Rectal smooth muscle tissue (tissue), 1 donor: ENCODE measurements around the gene SCRT2.
A peak's percentile ranks its signal among the peaks of the same experiment; 100 is the strongest.

ENCODE experiments used
- H3K27ac ChIP-seq: one replicate; pipeline ENCODE4 v1.7.0; 2013; ENCODE audit warnings: low read depth, low read length, inconsistent platforms
- H3K27me3 ChIP-seq: one replicate; pipeline ENCODE4 v1.7.0; 2013; ENCODE audit warnings: low read length; ENCODE audit not compliant: control insufficient read depth, insufficient read depth
- H3K36me3 ChIP-seq: one replicate; pipeline ENCODE4 v1.7.0; 2013; ENCODE audit warnings: low read length; ENCODE audit not compliant: control insufficient read depth, insufficient read depth
- H3K4me1 ChIP-seq: one replicate; pipeline ENCODE4 v1.7.0; 2013; ENCODE audit warnings: low read length; ENCODE audit not compliant: control insufficient read depth, insufficient read depth
- H3K4me3 ChIP-seq: one replicate; pipeline ENCODE4 v1.7.0; 2013; ENCODE audit warnings: low read length
- H3K9ac ChIP-seq: one replicate; pipeline ENCODE4 v1.7.0; 2013; ENCODE audit warnings: low read length

SCRT2 gene

DNA sequence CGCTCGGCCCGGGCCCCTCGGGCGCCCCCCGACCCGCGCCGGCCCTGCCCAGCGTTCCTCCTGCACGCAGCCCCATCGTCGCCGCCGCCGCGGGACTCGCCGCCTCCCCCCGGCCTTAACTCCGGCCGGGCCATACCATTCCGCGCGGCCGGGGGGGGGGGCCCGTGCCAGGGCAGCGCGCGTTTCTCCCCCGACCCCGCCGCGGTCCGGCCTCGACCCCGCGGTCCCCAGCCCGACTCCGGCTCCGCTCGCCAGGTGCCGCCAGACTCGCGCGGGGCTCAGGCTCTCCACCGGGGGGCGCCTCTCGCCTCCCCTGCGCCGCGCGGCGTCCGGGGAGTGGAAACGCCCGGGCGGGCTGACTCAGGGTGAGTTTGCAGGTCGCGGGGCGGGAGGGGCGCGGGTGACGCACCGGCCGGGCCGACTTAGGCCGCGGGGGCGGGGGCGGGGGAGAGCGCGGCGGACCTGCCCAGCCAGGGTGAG is 22.5 kb downstream of the SCRT2 start, which contains the start of gene SRXN1:
Gene SRXN1, minus strand, starts transcription at position 91 of the 480 bp plus-strand sequence. Its CDS starts 15 bp downstream, at position 76.
- H3K36me3 ChIP-seq = peaks cover 6% of the 10 kb centered on the region
- peaks cover 5% of the 10 kb centered on the region for H3K4me1 ChIP-seq
- peak within 1 kb of the TSS; percentile 67 for H3K27ac ChIP-seq
- no peaks in the 10 kb centered on the region for H3K27me3 ChIP-seq
- H3K9ac ChIP-seq = peak within 1 kb of the TSS; percentile 61
- peak within 1 kb of the TSS; percentile 76 for H3K4me3 ChIP-seq

DNA sequence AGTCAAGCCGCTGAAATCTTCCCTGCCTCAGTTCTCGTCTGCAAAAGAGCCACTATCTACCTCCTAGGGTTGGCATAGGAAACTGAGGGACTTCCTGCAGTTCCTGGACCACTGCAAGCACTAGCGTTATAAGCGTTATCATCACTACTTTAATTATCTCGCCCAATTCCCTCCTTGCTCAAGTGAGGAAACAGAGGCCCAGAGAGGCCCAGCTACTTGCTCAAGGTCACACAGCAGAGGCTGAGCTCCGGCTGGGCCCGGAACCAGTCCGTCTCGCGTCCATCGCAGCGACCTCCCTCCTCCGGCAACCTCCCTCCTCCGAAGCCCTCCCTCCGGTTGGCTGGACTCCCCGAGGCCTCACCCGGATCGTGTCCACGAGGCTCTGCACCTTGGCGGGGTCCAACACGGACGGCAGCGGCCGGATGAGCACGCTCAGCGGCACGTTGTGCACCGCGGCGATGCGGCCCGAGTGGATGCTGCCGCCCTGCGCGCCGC is 22.9 kb downstream of the SCRT2 start:
- Histone ChIP-seq H3K4me3 (peak overlapping the region; percentile 76), H3K27me3 (no peaks in the 10 kb centered on the region), H3K4me1 (peaks cover 5% of the 10 kb centered on the region), H3K9ac (peak overlapping the region; percentile 61), H3K36me3 (peaks cover 11% of the 10 kb centered on the region), H3K27ac (peak overlapping the region; percentile 59)

DNA sequence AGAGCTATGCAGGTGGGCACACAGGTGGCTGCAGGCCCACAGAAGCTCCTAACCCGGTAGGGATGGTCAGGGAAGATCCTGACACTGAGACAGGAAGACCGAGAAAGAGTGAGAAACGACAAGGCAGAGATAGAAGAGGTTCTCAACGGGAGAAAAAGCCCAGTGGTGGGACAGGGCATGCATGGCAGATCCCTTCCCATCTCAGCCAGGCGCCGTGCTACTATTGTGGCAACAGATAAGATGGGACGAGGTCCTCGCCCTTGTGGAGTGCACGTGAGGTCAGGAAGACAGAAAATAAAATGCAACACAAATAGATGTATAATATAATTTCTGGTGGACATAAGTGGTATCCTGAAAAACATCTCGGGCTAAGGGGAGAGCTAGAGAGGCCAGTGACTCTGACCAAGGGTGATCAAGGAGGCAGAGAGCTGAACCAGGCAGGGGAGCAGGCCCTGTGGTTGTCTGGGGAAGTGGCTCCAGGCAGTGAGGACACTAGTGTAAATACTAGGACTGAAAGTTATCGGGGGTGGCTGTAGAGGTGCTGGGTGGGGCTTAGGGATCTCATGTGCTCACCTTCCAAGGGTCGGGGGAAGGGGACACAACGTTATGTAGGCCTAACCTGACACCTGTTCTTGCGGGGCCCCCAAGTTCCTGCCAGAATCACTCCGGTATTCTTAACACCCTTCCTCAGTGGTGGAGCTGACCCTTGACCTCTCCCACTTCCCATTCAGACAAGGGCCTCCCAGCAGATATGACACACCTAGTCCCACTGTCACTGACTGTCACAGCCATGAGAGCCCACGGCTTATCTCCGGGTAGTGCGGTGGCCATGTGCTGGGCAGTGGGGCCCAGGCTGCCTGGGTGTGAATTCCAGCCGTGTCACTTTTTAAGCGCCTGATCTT is 23.6 kb downstream of the SCRT2 start:
- H3K4me1 ChIP-seq = peaks cover 5% of the 10 kb centered on the region
- peak overlapping the region; percentile 76 for H3K4me3 ChIP-seq
- H3K27me3 ChIP-seq = no peaks in the 10 kb centered on the region
- no peak overlapping the region for H3K9ac ChIP-seq
- H3K36me3 ChIP-seq = peaks cover 15% of the 10 kb centered on the region
- H3K27ac ChIP-seq = peak overlapping the region; percentile 59

DNA sequence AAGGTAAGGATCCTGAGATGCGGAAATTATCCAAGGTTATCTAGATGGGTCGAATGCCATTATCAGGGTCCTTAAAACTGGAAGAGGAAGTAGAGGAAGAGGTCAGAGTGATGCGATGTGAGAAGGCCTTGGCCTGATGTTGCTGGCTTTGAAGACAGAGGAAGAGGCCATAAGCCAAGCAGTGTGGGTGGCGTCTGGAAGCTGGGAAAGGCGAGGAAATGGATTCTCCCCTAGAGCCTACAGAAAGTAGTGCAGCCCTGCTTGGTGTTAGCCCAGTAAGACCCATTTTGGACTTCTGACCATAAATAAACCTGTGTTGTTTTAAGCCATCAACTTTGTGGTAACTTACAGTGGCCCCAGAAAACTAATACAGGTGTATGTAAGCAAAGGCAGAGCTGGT is 24.6 kb downstream of the SCRT2 start:
- H3K4me1 ChIP-seq = peaks cover 5% of the 10 kb centered on the region
- H3K27me3 ChIP-seq = no peaks in the 10 kb centered on the region
- H3K9ac ChIP-seq = no peak overlapping the region
- H3K27ac ChIP-seq = no peak overlapping the region
- H3K4me3 ChIP-seq = no peak overlapping the region
- H3K36me3 ChIP-seq = peaks cover 15% of the 10 kb centered on the region

DNA sequence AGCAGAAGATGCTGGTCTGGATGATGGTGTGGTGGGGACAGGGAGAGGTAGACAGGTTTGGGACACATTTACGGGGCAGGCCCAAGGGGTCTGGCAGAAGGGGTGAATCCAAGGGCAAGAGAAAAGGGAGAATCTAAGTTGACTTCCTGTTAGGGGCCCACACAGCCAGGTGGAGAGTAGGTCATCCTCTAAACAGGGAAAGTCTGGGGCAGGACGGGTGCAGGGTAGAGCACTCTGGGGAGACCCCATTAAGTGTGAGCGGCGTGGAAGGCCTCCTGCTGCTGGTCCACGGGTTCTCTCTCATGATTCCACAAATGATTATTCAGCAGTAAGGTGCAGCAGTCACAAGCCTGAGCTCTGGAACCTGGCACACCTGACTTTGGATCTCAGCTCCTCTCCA is 25.3 kb downstream of the SCRT2 start:
- Histone ChIP-seq H3K36me3 (peaks cover 15% of the 10 kb centered on the region), H3K4me1 (peaks cover 5% of the 10 kb centered on the region), H3K27ac (no peak overlapping the region), H3K4me3 (no peak overlapping the region), H3K27me3 (no peaks in the 10 kb centered on the region), H3K9ac (no peak overlapping the region)

DNA sequence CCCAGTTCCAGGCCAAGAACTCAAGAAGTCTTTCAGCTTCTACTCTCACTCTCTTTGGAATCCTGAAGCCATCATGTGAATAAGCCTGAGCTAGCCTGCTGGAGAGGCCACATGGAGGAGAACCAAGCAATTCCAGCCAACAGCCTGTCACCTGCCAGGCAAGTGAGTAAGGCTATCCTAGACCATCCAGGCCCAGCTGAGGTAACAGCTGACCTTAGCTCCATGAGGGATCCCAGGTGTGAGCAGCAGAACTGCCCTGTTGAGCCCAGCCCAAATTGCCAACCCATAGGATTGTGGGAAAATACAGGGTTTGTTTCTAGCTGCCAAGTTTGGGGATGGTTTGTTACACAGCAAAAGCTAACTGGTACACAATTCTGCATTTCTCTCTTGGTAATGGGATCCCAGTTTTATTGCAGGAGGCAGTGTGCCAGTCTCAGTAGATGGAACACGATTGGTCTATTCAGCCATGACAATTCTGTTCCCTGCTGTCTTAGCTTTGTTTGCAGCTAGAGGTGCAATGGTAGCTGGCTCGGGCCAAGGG is 28.1 kb downstream of the SCRT2 start:
- H3K4me3 ChIP-seq = no peak overlapping the region
- no peak overlapping the region for H3K9ac ChIP-seq
- no peaks in the 10 kb centered on the region for H3K4me1 ChIP-seq
- no peaks in the 10 kb centered on the region for H3K27me3 ChIP-seq
- peaks cover 15% of the 10 kb centered on the region for H3K36me3 ChIP-seq
- H3K27ac ChIP-seq = no peak overlapping the region

DNA sequence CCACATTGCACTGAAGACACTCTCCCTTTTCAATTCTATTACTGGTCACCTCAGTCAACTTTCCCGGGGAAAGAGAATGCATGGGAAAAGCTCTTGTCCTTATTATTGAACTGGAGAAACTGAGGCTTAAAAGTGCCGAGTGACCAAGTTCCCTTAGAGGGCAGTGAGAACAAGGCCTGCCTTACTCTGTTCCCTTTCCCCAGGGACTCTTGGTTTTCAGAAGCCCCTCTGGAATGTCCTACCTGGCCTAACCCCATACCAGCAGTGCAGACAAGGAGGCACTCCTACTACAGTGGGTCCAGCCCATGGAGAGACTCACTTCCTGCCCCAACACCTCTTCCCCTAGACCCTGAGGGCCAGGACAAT is 28.8 kb downstream of the SCRT2 start:
- Histone ChIP-seq H3K36me3 (peaks cover 15% of the 10 kb centered on the region), H3K9ac (no peak overlapping the region), H3K4me3 (no peak overlapping the region), H3K4me1 (no peaks in the 10 kb centered on the region), H3K27me3 (no peaks in the 10 kb centered on the region), H3K27ac (no peak overlapping the region)

DNA sequence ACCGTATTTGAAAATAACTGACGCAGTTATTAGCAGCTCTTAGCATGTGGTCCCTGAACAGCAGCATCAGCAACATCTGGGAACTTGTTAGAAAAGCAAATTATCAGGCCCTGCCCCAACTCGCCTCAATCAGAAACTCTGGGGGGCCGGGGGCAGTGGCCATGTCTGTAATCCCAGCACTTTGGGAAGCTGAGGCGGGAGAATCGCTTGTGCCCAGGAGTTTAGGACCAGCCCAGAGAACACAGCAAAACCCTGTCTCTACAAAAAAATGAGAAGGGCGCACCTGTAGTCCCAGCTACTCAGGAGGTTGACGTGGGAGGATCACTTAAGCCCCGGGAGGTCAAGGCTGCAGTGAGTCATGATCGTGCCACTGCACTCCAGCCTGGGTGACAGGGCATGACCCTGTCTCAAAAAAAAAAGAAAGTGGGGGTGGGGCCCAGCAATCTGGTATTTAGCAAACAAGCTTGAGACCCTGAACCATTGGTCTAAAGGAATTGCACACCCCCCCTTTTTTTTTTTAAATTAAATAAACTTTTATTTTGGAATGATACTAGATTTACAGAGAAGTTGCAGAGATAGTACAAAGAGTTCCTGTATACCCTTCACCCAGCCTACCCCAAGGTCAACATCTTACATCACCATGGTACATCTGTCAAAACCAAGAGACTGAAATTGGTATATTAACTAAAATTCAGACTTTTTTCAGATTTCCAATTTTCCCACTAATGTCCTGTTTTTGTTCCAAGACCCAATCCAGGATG is 29.3 kb downstream of the SCRT2 start:
- Histone ChIP-seq H3K4me3 (no peak overlapping the region), H3K36me3 (peaks cover 15% of the 10 kb centered on the region), H3K27ac (no peak overlapping the region), H3K27me3 (no peaks in the 10 kb centered on the region), H3K4me1 (no peaks in the 10 kb centered on the region), H3K9ac (no peak overlapping the region)

DNA sequence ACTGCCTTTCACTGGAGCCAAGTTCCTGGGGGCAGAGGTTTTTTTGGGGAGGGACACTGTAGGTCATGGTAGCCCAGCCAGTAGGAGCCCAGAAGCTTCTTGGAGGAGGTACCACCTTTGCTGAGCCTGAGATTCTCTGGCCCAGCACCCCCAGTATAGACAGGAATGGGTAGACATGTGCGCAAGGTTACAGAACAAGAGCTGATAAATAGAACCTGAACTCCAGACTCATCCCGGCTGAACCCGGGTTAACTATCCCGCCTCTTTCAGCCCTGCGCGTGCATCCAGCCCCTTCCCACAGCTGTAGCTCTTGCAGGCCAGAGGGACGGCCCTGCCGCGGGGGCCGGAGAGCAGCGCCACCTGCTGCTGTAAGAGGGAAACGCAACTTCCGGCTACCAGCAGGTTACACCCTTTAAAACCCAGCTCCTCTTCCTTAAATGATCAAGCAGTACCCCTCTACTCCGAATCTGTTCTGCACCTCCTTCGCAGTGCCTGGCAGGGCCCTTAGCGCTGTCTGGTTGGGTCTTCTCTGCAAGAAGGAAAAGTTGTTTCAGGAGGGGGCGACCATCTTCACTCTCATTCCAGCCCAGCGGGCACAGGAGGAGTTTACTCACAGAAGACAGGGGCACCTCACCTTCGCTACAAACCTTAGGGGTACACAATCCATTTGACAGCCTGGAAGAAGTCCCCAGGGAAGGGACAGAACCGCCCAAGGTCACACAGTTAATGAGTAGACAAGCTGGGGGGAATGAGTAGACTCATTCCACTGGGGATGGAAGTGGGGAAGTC is 30.1 kb downstream of the SCRT2 start:
- Histone ChIP-seq H3K9ac (no peak overlapping the region), H3K27me3 (no peaks in the 10 kb centered on the region), H3K4me1 (no peaks in the 10 kb centered on the region), H3K27ac (no peak overlapping the region), H3K36me3 (peaks cover 15% of the 10 kb centered on the region), H3K4me3 (no peak overlapping the region)

DNA sequence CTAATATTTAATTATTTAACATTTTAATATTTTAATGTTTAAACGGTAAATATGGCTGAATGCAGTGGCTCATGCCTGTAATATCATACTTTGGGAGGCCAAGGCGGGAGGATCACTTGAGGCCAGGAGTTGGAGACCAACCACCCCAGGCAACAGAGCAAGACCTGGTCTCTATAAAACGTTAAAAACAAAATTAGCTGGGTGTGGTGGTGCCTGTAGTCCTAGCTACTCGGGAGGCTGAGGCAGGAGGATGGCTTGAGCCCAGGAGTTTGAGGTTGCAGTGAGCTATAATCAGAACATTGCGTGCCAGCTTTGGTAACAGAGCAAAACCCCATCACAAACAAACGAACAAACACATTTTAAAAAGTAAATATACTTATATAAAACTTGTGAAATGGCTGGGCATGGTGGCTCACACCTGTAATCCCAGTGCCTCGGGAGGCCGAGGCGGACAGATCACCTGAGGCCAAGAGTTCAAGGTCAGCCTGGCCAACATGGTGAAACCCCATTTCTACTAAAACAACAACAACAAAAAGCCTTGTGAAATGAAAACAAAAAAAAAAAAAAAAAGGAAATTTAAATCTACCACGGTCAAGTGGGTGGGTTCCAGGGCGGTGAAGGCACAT is 30.8 kb downstream of the SCRT2 start:
- Histone ChIP-seq H3K9ac (no peak overlapping the region), H3K36me3 (peaks cover 15% of the 10 kb centered on the region), H3K27me3 (no peaks in the 10 kb centered on the region), H3K27ac (no peak overlapping the region), H3K4me3 (no peak overlapping the region), H3K4me1 (no peaks in the 10 kb centered on the region)

DNA sequence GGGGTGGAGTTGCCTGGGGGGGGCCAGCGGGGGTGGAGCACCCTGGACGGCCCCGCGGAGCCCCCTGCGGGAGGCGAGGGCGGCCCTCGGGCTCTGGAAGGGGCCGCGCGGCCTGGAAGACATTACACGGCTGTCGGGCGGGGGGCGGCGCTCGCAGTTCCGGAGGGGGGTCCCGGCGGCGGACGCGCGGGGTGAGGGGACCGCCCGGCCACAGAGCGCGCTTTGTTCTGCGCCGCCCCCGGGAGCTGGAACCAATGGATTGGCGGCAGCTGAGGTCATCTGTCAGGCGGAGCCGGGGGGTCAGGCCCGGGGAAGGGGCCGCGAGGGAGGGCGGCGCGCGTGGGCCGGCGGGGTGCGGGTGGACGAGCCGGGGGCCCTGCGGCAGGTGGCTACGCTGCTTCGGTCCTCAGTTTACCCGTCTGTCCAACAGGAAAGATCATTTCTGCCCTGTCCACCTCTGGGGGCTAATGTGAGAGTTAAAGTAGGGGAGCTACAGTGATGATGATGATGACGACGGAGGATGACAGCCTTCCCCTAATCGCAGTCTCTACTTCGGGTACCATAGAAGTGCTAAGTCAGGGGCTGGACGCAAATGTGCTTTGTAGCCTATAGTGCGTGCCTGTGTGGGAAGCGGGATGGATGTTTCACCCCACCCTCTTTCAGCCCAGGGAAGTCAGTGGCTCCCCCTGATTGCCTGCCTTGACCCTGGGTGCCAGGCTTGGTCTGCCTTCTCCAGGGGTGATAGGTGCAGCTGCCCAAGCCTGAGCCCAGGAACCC is 33.0 kb downstream of the SCRT2 start:
- H3K27ac ChIP-seq = no peak overlapping the region
- H3K36me3 ChIP-seq = peaks cover 3% of the 10 kb centered on the region
- no peak overlapping the region for H3K9ac ChIP-seq
- no peaks in the 10 kb centered on the region for H3K27me3 ChIP-seq
- H3K4me3 ChIP-seq = no peak overlapping the region
- H3K4me1 ChIP-seq = no peaks in the 10 kb centered on the region
